GM12874 (cell line): ENCODE measurements around the gene RBM10.

Experiments
- TF ChIP-seq, protein P1 (sequence below): IDR thresholded peaks from 2 replicates; pipeline ENCODE4 v1.5.1; 2011; ENCODE audit warnings: low read depth, mild to moderate bottlenecking, control low read depth, low read length, moderate library complexity; ENCODE audit not compliant: insufficient read depth

RBM10 gene

DNA sequence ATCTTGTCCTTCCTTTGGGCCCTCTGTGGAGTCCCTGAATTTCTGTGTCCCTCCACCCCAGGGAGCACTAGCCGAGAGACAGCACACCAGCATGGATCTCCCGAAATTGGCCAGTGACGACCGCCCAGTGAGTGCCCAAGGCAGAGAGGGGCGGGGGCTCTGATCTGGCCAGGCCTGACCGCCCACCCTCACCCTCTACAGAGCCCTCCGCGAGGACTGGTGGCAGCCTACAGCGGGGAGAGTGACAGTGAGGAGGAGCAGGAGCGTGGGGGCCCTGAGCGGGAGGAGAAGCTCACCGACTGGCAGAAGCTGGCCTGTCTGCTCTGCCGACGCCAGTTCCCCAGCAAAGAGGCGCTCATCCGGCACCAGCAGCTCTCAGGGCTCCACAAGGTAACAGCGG is 40.2 kb downstream of the RBM10 start:
- TF ChIP-seq, protein P1, sequence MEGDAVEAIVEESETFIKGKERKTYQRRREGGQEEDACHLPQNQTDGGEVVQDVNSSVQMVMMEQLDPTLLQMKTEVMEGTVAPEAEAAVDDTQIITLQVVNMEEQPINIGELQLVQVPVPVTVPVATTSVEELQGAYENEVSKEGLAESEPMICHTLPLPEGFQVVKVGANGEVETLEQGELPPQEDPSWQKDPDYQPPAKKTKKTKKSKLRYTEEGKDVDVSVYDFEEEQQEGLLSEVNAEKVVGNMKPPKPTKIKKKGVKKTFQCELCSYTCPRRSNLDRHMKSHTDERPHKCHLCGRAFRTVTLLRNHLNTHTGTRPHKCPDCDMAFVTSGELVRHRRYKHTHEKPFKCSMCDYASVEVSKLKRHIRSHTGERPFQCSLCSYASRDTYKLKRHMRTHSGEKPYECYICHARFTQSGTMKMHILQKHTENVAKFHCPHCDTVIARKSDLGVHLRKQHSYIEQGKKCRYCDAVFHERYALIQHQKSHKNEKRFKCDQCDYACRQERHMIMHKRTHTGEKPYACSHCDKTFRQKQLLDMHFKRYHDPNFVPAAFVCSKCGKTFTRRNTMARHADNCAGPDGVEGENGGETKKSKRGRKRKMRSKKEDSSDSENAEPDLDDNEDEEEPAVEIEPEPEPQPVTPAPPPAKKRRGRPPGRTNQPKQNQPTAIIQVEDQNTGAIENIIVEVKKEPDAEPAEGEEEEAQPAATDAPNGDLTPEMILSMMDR: no peak

DNA sequence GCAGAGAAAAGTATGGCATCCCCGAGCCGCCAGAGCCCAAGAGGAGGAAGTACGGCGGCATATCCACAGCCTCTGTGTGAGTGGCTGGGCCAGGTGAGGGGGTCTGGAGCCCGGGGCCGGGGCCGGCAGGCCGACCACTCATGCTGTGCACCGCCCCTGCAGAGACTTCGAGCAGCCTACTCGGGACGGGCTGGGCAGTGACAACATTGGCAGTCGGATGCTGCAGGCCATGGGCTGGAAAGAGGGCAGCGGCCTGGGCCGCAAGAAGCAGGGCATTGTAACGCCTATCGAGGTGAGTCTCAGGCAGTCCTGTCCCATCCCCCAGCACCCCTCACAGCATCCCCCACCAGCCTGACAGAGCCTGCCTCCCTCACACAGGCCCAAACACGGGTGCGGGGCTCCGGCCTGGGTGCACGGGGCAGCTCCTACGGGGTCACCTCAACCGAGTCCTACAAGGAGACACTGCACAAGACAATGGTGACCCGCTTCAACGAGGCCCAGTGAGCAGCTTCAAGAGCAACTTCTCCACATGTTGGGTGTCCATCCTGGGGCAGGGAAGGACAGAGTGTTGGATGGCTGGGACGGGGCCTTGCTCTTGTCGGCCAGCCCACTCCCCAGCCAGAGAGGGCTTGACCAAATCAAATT is 41.2 kb downstream of the RBM10 start:
- TF ChIP-seq, protein P1: no peak

DNA sequence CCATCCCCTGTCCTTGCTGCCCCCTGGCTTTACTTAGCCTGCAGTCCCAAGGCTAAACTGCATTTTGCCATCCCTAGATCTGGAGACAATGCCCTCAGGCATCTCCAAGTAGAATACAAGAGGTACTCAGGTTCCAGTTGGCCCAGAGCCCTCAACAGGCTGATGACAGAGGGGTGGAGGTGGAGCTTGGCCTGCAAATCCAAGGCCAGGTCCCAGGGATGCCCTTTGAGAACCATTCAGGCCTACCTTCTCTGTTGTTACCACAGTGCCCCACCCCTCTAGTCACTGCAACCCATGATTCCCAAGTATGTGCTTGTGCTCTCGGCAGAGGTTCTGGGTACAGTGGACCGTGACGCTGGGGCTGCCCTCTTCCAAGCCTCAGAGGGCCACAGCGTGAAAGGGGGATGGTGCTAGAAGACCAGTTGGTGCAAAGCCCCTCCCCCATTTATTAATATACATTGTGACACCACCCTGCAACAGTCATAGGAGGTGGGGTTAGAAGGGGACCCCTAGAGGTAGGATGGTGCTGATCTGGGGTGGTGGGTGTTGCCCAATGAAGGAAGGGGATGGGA is 42.2 kb downstream of the RBM10 start:
- TF ChIP-seq, protein P1: no peak

DNA sequence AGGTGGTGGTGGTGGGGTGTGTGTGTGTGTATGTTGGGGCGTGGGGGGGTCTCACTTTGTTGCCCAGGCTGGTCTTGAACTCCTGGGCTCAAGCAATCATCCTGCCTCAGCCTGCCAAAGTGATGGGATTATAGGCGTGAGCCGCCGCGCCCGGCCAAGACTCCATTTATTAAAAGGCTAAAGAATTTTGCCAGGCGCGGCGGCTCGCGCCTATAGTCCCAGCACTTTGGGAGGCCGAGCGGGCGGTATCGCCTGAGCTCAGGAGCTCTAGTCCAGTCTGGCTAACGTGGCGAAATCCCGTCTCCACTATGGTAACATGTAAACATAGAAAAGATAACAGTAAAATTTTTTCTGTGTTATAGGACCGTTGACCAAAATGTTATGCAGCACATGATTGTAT is 44.9 kb downstream of the RBM10 start:
- TF ChIP-seq, protein P1: no peak

DNA sequence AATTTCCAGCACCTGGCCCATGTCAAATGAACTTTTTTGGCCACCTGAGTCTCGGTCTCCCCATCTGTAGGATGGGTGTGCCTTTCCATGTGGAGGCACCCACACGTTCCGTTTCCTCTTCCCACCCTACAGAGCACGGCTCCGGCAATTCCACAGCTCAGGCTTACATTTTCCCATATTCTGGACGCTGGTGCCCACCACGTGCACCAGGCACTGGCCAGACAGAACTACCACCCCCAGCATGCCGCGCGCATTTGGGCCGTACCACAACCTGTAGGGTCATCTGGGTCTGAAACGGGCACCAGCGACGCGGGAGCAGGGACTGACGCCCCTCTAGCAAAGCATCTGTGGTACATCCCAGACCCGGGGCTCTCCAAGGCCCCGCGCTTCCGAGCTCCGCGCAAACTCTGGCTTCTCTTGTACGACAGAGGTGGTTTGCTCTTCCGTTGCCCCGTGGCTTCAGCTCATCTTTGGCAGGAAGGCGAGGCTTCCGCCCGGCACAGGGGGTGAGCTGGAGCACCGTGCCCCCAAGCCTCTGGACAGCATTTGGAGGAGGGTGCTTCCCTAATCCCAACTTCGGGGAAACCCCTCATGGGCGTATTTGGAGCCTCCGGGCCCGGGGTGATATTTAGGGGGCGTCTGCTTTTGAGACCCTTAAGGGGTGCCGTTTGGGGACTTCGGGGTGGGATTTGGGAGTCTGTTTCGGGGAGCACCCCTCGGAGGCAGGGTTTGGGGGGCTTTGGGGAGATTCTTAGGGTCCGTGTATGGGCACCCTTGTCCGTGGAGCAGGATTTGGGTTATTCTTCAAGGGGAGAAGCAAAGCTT is 45.6 kb downstream of the RBM10 start:
- TF ChIP-seq, protein P1: no peak

DNA sequence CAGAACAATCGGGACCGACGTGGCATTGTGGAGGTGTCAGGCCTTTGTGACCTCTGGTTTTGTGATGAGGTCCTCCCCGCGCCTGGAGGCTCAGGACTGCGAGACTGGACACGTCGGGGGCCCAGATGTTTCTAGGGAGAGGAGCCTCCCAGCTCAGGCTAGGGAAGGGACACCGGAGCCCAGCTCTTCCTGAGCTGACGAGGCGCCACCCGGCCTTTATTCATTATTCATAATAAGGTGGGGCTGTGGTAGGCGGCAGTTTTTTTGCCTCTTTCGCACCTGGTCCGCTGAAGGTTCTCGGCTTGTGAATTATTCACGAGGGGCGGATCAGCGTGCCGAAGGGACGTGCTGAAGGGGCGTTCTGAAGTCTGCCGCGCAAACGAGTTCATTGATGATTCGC is 46.3 kb downstream of the RBM10 start:
- TF ChIP-seq, protein P1: no peak

DNA sequence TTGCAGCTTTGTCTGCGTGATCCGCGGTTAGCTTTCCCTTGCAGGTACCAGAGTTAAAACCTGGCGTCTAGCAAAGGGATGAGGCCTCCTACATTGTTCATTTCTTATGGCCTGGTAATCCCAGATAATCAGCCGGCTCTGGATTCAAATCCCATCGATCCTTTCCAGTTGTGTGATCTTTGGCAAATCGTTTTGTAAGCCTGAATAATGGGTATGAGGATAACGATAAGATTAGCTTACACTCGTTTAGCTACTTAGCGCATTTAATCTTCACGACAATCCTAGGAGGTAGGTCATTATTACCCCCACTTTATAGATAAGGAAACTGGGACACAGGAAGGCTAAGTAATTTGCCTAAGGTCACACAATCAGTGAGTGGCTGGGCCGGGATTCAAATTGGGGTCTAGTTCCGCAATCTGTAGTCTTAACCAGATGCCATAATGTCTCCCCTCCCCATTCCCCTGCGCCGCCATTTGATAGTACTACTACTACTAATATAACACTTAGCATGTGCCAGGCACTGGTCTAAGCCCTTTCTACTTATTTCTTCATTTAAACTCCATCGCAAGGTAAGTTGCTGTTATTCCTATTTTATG is 46.9 kb downstream of the RBM10 start:
- TF ChIP-seq, protein P1: no peak
